Gastrocnemius medialis (tissue), 4 donors: ENCODE data around the gene DSCAML1. TPM values are rescaled to one million over a fixed set of nuclear protein-coding genes. Genes with fewer than 3 reads are reported as not detected.

Experiments used
- ATAC-seq, 2 donors: fragments of 150-250 bp; one replicate each; pipeline ENCODE4 v1.9.1; 2016
- DNase-seq, 2 donors: peaks; one replicate each; pipeline ENCODE4 v3.0.0-alpha.2; 2019
- H3K27ac ChIP-seq, 4 donors: fragments of 200-600 bp; sonication (generic); 1 replicate in 1 of 4; 2 replicates in 3 of 4; pipeline ENCODE4 v1.5.1; 2016 to 2018; ENCODE audit warnings: mild to moderate bottlenecking in 2 of 4, moderate library complexity in 1 of 4
- H3K27me3 ChIP-seq, 3 donors: fragments of 200-600 bp; sonication (generic) in 2 of 3; 1 replicate in 1 of 3; 2 replicates in 2 of 3; pipeline versions ENCODE4 v1.5.1 to v1.6.0; 2016 to 2019; ENCODE audit warnings: mild to moderate bottlenecking in 1 of 3, moderate library complexity in 1 of 3
- H3K36me3 ChIP-seq, 2 donors: fragments of 200-600 bp; sonication (generic) in 1 of 2; one replicate each; pipeline ENCODE4 v1.5.1; 2017 to 2018
- H3K4me1 ChIP-seq, 2 donors: fragments of 200-600 bp; sonication (generic) in 1 of 2; one replicate each; pipeline ENCODE4 v1.5.1; 2016 to 2017; ENCODE audit warnings: mild to moderate bottlenecking in 2 of 2
- H3K4me3 ChIP-seq, 4 donors: fragments of 200-600 bp; sonication (generic) in 3 of 4; 1 replicate in 1 of 4; 2 replicates in 3 of 4; pipeline ENCODE4 v1.5.1; 2016 to 2019; ENCODE audit warnings: mild to moderate bottlenecking in 2 of 4
- H3K9me3 ChIP-seq, 3 donors: fragments of 200-600 bp; sonication (generic) in 2 of 3; 1 replicate in 1 of 3; 2 replicates in 2 of 3; pipeline ENCODE4 v1.5.1; 2016 to 2019
- POLR2A ChIP-seq, 2 donors: fragments of 450-650 bp; IDR thresholded peaks; one replicate each; pipeline ENCODE4 v1.6.1; 2017; ENCODE audit warnings: antibody characterized with exemption in 2 of 2, mild to moderate bottlenecking in 2 of 2, moderate library complexity in 2 of 2
- in situ Hi-C, 4 donors: fragments of 200-750 bp; cut with MboI; loops; one replicate each; pipeline versions ENCODE4 v1.15.0 to v1.8.0; 2017; ENCODE audit warnings: low sequenced_read_pairs in 4 of 4
- intact Hi-C: fragments of 100-400 bp; cut with DNase I; formaldehyde crosslinking; loops from one replicate; pipeline ENCODE4 v1.15.1; 2023; ENCODE audit warnings: low total_unique reads
- total RNA-seq, 4 donors: library from RNA; depleted of rRNA; stranded (reverse); fragments of >200 nt; gene quantifications; one replicate each; pipeline versions ENCODE4 v1.1.0 to v1.2.3, GENCODE V29; 2016
- TF ChIP-seq, protein P1 (sequence below), 5 experiments: fragments of 450-650 bp in 3 of 5; fragments of 200-600 bp in 2 of 5; sonication (generic) in 2 of 5; IDR thresholded peaks in 4 of 5; conservative IDR thresholded peaks in 1 of 5; 1 replicate in 4 of 5; 2 replicates in 1 of 5; pipeline ENCODE4 v1.5.1; 2016 to 2019; ENCODE audit warnings: antibody characterized with exemption in 5 of 5, mild to moderate bottlenecking in 3 of 5, moderate library complexity in 3 of 5

The DSCAML1 gene
- total RNA-seq, 4 donors from 2014 or later = 0.05 to 0.15 (median 0.07) TPM

DNA sequence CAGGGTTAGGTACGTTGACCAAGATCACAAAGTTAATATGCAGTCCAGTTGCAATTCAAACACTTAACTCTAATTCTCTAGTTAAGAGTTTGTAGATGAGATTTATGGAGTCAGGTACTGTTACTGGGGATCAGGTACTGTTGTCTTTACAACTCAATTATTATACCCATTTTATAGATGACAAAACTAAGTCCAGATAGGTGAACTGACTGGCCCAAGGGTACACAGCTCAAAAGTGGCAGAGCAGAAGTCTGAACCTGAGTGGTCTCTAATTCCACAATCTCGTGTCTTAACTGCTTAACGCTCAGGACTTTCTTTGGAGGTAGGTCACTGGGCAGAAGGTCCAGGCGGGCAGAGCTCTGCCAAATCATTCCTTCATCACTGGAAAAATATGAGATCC is 77.5 kb downstream of the DSCAML1 start:
- H3K27me3 ChIP-seq = peaks cover 0 to 5% (median 3%) of the 10 kb centered on the region in 3 donors
- no peak for DNase-seq
- H3K27ac ChIP-seq = no peak overlapping the region
- no peaks in the 10 kb centered on the region for H3K4me1 ChIP-seq
- intact Hi-C loops = no loop called here
- TF ChIP-seq, protein P1, sequence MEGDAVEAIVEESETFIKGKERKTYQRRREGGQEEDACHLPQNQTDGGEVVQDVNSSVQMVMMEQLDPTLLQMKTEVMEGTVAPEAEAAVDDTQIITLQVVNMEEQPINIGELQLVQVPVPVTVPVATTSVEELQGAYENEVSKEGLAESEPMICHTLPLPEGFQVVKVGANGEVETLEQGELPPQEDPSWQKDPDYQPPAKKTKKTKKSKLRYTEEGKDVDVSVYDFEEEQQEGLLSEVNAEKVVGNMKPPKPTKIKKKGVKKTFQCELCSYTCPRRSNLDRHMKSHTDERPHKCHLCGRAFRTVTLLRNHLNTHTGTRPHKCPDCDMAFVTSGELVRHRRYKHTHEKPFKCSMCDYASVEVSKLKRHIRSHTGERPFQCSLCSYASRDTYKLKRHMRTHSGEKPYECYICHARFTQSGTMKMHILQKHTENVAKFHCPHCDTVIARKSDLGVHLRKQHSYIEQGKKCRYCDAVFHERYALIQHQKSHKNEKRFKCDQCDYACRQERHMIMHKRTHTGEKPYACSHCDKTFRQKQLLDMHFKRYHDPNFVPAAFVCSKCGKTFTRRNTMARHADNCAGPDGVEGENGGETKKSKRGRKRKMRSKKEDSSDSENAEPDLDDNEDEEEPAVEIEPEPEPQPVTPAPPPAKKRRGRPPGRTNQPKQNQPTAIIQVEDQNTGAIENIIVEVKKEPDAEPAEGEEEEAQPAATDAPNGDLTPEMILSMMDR (IDR thresholded peaks at IDR 0.05 in 4 of 5, conservative IDR thresholded peaks at IDR 0.05 in 1 of 5) = no peak
- TF ChIP-seq POLR2A (IDR thresholded peaks at IDR 0.05) = no peak
- H3K36me3 ChIP-seq = no peaks in the 10 kb centered on the region
- in situ Hi-C loops = no loop called here
- ATAC-seq = no peak
- H3K4me3 ChIP-seq = no peak overlapping the region
- H3K9me3 ChIP-seq = no peaks in the 10 kb centered on the region

DNA sequence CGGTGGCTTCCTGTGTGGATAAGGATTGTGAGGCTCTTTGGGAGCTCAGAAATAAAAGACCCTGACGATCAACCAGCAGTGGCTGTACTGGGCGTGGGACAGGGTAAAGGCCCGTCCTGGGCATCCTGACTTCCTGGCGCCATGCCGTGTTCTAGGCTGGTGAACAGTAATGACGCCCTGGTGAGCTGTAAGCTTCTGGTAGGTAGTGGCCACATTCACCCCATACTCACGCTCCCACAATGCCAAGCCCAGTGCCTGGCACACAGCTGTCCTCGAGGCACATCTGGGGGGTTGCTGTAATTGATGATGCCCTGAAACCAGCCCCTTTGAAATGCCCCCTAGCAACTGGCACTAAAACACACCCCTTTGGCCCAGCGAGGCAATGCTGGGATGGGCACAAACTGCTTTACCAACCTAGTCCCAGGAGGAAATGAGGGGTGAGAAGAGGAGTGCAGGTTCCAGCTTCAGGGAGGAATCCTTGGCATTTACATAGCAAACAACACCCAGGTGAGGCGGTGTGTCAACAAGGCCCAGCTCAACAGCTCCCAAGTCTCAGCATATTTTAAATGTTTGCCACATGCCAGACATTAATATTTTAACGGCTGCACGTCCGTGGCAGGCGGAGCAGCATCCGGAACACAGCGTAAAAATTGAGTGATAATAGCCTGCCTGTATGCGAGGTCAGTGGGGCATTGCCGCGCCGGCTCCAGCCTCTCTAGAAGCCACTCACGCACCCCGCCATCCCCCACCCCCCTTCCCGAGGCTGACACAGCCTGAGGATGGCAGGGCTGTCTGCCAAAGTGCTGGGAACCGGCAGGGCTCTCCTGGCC is 79.3 kb downstream of the DSCAML1 start:
- Histone ChIP-seq H3K27ac (no peak overlapping the region), H3K4me1 (no peaks in the 10 kb centered on the region), H3K27me3 (peaks cover 0 to 5% (median 3%) of the 10 kb centered on the region in 3 donors), H3K4me3 (no peak overlapping the region), H3K9me3 (no peaks in the 10 kb centered on the region), H3K36me3 (no peaks in the 10 kb centered on the region)
- TF ChIP-seq, protein P1 (IDR thresholded peaks at IDR 0.05 in 4 of 5, conservative IDR thresholded peaks at IDR 0.05 in 1 of 5) = no peak
- TF ChIP-seq POLR2A (IDR thresholded peaks at IDR 0.05) = no peak
- DNase-seq (no peak), ATAC-seq (no peak)
- intact Hi-C loops = no loop called here
- in situ Hi-C loops = no loop called here

DNA sequence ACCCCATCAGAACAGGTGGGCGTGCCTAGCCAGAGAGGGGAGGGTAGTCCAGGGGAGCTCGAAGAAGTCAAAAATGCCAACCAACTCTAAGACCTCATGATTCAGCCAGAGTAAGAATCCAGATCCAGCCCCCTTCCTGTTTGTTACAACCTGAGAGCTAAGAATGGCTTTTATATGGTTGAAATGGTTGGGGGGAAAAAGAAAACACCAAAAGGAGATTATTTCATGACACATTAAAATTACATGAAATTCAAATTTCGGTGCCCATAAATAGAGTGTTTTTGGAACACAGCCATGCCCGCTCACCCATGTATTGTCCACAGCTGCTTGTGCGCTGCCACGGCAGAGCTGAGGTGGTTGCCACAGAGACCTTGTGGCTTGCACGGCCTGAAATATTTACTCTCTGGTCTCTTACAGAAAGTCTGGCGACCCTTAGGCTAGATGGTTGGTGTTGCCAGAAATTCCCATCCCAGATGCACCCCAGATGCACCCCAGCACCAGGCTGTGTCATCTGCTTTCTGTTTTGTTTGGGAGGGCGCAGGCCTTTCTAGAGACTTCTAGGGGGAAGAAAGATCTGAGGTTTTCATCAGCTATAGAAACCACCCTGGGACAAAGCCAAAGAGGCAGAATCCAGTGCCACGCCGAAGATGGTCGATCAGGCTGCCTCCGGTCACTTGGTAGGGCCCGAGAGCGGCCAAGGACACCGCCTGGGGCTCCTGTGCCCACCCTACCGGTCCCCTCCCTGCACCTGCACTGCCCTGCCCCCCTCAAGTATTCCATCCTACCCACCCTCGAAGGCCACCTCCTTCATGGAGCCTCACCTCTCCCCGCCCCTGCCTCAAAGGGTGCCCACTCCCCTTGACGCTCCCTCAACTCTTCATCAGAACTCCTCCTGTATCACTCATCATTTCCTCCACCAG is 80.2 kb downstream of the DSCAML1 start:
- peaks cover 0 to 5% (median 3%) of the 10 kb centered on the region in 3 donors for H3K27me3 ChIP-seq
- no peaks in the 10 kb centered on the region for H3K4me1 ChIP-seq
- H3K9me3 ChIP-seq = no peaks in the 10 kb centered on the region
- no peak for ATAC-seq
- TF ChIP-seq, protein P1 (IDR thresholded peaks at IDR 0.05 in 4 of 5, conservative IDR thresholded peaks at IDR 0.05 in 1 of 5) = no peak
- no peak for TF ChIP-seq POLR2A (IDR thresholded peaks at IDR 0.05)
- intact Hi-C loops = no loop called here
- in situ Hi-C loops = no loop called here
- H3K4me3 ChIP-seq = no peak overlapping the region
- H3K27ac ChIP-seq = no peak overlapping the region
- no peak for DNase-seq
- no peaks in the 10 kb centered on the region for H3K36me3 ChIP-seq

DNA sequence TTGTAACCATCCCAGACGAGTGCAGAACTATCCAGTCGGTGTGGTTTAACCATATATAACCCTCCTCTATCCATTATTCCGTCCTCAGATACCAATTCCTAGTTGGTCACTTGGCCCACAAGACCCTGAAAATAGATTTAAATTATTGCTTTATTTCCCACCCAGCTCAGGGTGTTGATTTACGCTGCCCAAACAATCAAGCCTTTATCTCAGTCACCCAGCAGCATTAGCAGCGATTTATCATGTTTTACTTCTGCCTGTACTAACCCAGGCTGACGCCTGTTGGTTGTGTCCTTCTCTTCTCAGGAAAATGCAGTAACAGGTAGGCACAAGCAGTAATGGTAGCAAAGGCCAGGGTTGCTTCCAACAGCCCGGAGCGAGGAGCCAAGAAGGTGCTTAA is 81.2 kb downstream of the DSCAML1 start:
- Histone ChIP-seq H3K27me3 (peaks cover 0 to 5% (median 3%) of the 10 kb centered on the region in 3 donors), H3K36me3 (no peaks in the 10 kb centered on the region), H3K4me3 (no peak overlapping the region), H3K4me1 (no peaks in the 10 kb centered on the region), H3K9me3 (no peaks in the 10 kb centered on the region), H3K27ac (no peak overlapping the region)
- in situ Hi-C loops = no loop called here
- TF ChIP-seq, protein P1 (IDR thresholded peaks at IDR 0.05 in 4 of 5, conservative IDR thresholded peaks at IDR 0.05 in 1 of 5) = no peak
- TF ChIP-seq POLR2A (IDR thresholded peaks at IDR 0.05) = no peak
- DNase-seq (no peak), ATAC-seq (no peak)
- intact Hi-C loops = no loop called here
